Measurements from ENCODE around the gene UTP25. TPM values are rescaled to one million over a fixed set of nuclear protein-coding genes. Genes with fewer than 3 reads are reported as not detected.

The UTP25 gene
- total RNA-seq, 1 donor from 2014 or later = 4.6 TPM

DNA sequence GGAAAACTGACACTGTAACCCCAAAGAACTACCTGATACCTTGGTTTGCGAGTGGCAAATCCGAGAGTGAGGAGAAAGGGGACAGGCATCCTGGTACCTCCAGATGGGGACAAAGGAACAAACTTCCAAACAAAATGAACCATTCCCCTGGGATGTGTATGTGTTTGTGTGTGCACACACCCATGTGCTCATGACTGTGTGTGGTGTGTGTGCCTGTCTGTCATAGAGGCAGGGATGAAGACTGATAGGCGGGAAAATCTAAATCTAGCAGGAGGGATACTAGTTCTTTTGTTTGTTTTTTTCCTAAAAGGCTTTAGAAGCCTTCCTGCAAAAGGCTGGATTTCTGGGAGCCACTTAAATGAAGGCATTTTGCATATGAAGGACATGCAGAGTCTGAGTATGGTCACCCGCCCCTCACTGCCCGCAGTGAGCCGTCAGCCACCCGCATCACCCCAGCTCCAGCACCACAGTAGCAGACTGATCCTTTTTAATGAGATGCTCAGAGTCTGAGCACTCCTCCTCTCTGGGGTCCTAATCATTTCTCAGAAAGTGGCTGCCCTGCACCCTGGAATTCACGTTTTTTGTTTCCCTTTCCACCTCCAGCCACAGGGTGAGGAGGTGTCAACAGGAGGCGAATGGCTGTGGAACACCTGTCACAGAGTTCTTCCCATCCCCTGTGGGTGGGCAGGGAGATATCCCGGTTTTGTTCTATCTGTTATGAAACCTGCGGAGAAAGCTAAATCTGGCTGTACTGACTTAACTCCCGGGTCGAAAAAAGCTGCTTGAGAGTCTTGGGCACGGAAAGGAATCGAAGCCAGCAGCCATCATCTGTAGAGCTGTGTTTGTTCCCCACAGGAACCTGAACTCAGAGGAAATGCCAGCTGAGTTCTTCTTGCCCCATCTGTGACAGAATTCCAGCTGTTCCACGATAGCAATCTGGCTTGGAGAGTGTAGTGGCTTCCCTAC lies 34.9 kb downstream of the UTP25 start:
- Mint-ChIP-seq H3K27me3 (ENCODE audit: unreplicated experiment) (peaks cover 6% of the 10 kb centered on the region), H3K9me3 (ENCODE audit: unreplicated experiment) (peaks cover 9% of the 10 kb centered on the region), H3K36me3 (ENCODE audit: unreplicated experiment) (no peaks in the 10 kb centered on the region), H3K4me1 (ENCODE audit: low read depth, unreplicated experiment) (peaks cover 21% of the 10 kb centered on the region), H3K27ac (ENCODE audit: unreplicated experiment) (peak overlapping the region; percentile 75), H3K4me3 (ENCODE audit: unreplicated experiment) (peak overlapping the region; percentile 63)
- DNase-seq = no peak
- TF ChIP-seq, protein P1, sequence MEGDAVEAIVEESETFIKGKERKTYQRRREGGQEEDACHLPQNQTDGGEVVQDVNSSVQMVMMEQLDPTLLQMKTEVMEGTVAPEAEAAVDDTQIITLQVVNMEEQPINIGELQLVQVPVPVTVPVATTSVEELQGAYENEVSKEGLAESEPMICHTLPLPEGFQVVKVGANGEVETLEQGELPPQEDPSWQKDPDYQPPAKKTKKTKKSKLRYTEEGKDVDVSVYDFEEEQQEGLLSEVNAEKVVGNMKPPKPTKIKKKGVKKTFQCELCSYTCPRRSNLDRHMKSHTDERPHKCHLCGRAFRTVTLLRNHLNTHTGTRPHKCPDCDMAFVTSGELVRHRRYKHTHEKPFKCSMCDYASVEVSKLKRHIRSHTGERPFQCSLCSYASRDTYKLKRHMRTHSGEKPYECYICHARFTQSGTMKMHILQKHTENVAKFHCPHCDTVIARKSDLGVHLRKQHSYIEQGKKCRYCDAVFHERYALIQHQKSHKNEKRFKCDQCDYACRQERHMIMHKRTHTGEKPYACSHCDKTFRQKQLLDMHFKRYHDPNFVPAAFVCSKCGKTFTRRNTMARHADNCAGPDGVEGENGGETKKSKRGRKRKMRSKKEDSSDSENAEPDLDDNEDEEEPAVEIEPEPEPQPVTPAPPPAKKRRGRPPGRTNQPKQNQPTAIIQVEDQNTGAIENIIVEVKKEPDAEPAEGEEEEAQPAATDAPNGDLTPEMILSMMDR (IDR thresholded peaks at IDR 0.05; ENCODE audit: partially characterized antibody, unreplicated experiment) = peak; percentile 4

DNA sequence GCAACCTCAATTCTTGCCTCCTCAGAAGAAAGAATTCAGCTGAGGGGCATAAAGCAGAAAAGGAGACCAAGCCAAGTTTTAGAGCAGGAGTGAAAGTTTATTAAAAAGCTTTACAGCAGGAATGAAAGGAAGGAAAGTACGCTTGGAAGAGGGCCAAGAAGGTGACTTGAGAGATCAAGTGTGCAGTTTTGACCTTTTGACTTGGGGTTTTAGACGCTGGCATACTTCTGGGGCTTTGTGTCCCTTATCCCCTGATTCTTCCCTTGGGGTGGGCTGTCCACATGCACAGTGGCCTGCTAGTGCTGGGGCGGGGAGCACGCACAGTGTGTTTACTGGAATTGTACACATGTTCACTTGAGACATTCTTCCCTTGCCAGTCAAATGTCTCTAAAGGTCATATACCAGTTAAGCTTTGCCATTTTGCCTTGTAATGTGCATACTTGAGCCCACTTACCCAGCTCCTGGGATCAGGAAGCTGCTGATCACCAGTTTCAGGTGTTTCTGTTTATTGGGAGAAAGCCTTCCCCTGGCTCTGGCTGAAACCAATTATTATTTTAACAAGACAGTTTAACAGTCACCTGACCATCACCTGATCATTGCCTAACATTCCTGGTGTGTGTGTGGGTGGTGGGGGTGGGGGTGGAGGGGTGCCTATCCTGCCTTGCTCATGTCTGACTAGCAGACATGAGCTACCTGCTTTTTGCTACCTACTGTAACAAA lies 36.2 kb downstream of the UTP25 start:
- DNase-seq = no peak
- Mint-ChIP-seq H3K4me1 (ENCODE audit: low read depth, unreplicated experiment) (peaks cover 21% of the 10 kb centered on the region), H3K36me3 (ENCODE audit: unreplicated experiment) (peaks cover 10% of the 10 kb centered on the region), H3K27ac (ENCODE audit: unreplicated experiment) (no peak overlapping the region), H3K4me3 (ENCODE audit: unreplicated experiment) (no peak overlapping the region), H3K9me3 (ENCODE audit: unreplicated experiment) (peaks cover 9% of the 10 kb centered on the region), H3K27me3 (ENCODE audit: unreplicated experiment) (peaks cover 6% of the 10 kb centered on the region)
- TF ChIP-seq, protein P1 (IDR thresholded peaks at IDR 0.05; ENCODE audit: partially characterized antibody, unreplicated experiment) = no peak

DNA sequence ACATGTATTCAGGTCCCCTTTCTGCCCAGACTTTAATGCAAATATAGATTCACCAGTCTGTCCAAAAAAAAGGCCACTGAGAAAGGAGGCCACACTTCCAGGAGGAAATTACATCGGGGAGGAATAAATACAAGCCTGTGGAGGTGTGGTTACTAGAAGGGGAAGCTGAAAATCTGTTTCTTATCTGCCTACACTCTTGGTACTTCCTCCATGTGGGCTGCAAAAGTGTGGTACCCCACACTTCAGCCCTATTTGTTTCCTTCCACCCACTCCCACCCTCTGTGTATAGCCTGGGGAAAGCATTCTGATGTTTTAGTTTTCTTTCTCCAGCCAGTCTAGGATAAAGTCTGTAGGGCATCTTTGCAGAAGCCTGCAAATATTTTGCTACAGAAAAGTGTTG lies 38.4 kb downstream of the UTP25 start:
- H3K27me3 Mint-ChIP-seq (ENCODE audit: unreplicated experiment) = peaks cover 6% of the 10 kb centered on the region

DNA sequence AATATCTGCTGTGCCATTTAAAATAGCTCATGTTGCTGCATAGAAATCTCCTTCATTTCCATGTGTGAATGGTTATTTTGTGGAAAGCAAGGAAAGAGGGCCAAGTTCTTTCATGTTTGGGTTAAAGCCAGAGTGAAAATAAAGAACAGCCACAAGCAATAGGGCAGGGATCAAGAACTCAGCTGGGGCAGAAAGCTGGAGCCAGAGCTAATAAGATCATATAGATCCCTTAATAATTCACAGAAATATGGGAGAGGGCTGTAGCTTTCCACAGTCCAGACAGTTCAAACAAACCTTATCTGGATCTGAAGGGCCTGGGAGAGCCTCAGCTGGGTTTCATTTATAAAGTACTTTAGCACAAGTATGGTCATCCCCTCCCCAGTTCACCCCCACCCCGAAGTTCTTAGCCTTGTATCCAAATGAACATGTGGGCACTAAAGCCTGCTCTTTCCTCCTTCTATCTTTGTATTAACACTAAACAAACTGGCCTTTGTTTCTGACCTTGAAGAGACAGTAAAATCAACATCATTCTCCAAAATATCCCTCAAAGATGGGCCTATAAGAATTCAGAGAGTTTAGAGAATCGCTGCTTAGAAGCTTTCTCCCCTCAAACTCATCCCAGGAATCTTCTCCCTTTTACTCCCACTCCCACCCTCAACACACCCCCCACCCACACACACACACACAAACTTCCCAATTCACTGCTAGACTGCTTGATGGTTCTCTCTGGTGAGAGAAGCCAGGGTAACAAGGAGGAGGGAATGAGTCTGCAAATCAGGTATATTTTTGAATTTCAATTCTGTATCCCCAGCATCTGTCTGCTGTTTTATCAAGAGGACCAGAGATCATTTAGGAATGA lies 41.7 kb downstream of the UTP25 start:
- H3K27ac Mint-ChIP-seq (ENCODE audit: unreplicated experiment) = no peak overlapping the region
- H3K27me3 Mint-ChIP-seq (ENCODE audit: unreplicated experiment) = peaks cover 2% of the 10 kb centered on the region
- peaks cover 3% of the 10 kb centered on the region for H3K9me3 Mint-ChIP-seq (ENCODE audit: unreplicated experiment)
- no peak overlapping the region for H3K4me3 Mint-ChIP-seq (ENCODE audit: unreplicated experiment)
- peaks cover 13% of the 10 kb centered on the region for H3K36me3 Mint-ChIP-seq (ENCODE audit: unreplicated experiment)
- no peaks in the 10 kb centered on the region for H3K4me1 Mint-ChIP-seq (ENCODE audit: low read depth, unreplicated experiment)
- TF ChIP-seq, protein P1 (IDR thresholded peaks at IDR 0.05; ENCODE audit: partially characterized antibody, unreplicated experiment) = no peak
- no peak for DNase-seq

More for the DNA sequence above, 38.4 kb downstream of the UTP25 start:
- peaks cover 21% of the 10 kb centered on the region for H3K4me1 Mint-ChIP-seq (ENCODE audit: low read depth, unreplicated experiment)
- H3K36me3 Mint-ChIP-seq (ENCODE audit: unreplicated experiment) = peaks cover 13% of the 10 kb centered on the region
- TF ChIP-seq, protein P1 (IDR thresholded peaks at IDR 0.05; ENCODE audit: partially characterized antibody, unreplicated experiment) = no peak
- H3K4me3 Mint-ChIP-seq (ENCODE audit: unreplicated experiment) = no peak overlapping the region
- H3K27ac Mint-ChIP-seq (ENCODE audit: unreplicated experiment) = no peak overlapping the region
- peaks cover 9% of the 10 kb centered on the region for H3K9me3 Mint-ChIP-seq (ENCODE audit: unreplicated experiment)
- DNase-seq = no peak
